ENCODE data around the gene MSI2.
A peak's percentile ranks its signal among the peaks of the same experiment; 100 is the strongest.

MSI2 gene

DNA sequence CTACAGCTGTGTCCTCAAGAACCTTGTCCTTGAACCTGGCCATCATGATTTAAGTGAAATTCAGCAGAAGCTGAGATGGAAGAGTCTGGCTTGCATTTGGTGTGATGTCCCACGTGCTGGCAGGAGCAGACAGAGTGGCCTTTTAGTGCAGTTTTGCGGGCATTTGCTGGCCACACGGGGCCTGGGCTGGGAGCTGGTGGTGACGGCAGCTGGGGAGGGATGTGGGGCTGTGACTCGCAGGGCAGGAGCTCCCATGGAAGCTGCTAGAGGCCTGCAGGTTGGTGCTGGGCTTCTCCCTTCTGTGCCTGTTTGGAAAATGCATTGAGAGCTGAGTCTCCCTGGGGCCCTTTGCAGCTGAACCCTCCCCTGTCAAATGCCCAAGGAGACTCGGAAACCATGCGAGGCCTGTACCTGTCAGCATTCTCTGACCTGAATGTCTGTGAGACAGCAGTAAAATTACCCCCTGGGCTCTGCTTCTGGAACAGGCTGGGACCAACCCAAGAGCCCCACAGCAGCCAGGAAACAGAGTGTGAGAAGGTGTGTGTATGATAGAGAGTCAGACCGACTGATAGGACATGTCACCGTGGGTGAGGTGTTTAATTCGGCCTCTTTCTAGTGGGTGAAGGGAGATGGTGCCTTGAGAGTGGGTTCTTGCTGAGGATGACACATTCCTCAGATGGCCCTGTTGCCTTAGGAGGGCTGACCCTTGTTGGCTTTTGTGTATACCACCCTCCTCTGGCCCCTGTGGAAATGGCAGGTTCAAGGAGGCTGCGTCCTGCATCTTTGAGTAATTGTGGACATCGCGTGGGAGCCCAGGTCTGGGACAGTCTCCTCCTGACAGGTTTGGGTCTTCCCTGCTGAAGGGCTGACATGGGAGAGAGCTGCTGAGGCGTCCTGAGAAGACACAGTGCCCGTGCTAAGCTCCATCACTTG is 145.5 kb downstream of the MSI2 start:
- DNase-seq, result no peak

DNA sequence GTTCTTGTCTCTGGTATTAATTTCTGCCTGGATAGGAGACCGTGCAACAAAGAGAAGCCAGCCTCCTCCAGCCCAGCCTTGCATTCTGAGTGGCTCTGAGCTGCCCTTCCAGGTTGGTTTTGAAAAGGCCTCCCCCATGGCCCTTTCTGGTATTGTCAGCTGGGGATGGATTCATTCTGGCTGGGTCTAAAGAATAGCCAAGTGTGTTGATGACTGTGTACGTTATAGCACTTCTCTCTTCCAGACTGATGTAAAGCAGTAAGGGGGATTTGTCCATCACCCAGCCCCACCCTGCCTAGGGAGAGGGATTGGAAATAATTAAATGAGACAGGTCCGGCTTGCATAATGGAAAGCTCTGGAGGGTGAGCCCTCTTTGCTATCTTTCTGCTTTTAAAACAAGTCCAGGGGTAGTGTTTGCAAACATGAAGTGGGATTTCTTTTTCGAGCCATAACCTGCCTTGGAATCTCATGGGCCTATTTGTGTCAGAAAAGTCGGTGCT is 146.4 kb downstream of the MSI2 start:
- no peak for DNase-seq

- no peak for DNase-seq
These were observed 146.9 kb downstream of the MSI2 start for GRCh38 chr17:57403236-57403635.

DNA sequence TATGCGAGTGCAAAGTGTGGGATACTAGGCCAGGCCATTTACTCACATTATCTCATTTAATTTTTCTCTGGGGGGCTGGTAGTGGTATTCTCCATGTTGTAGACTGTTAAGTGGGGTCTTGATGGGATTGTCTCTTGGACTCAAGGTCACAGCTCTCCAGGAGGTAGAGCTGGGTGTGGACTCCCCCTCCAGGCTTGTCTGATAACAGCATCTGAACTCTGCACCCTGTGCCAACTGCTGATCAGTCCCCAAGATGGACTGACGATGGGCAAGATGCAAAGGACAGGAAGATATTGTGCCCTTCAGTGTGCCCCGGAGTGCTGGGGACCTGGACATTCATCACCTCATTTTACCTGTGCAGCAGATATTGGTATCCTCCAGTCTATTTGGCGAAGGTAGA is 147.8 kb downstream of the MSI2 start:
- DNase-seq, result no peak

- DNase-seq, result no peak
These were observed 148.6 kb downstream of the MSI2 start for GRCh38 chr17:57404795-57405490.

DNA sequence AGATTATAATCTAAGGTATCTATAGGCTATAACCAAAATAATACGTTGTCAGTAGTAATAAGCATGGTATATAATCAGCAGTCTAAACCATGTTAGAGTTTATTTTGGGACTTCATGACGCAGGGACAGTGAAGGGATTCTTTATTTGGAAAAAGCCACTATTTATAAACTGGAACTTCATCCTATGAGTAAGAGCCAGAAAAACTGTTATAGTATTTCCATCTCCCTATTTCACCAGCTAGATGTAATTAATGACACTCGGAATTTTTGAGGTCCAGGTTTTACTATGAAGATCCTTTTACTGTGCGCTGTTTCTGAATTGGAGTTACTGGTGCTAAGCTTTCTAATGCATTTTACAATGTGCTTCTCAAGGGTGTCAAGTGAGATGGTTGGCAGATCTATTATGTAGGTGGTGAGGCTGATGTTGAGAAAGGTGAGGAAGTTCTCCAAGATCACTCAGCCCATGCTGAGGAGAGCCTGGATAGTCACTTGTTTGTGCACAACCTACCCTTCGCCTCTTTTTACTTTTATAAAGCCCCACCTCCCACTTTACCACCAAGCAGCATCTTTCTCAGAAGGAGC is 149.3 kb downstream of the MSI2 start:
- no peak for DNase-seq

GRCh38 chr17:57406131-57406980 is 150.0 kb downstream of the MSI2 start:
- no peak for DNase-seq

GRCh38 chr17:57406981-57407286 is 150.6 kb downstream of the MSI2 start:
- DNase-seq, result no peak

- DNase-seq, result no peak
These were observed 151.2 kb downstream of the MSI2 start for GRCh38 chr17:57407287-57408070.

DNA sequence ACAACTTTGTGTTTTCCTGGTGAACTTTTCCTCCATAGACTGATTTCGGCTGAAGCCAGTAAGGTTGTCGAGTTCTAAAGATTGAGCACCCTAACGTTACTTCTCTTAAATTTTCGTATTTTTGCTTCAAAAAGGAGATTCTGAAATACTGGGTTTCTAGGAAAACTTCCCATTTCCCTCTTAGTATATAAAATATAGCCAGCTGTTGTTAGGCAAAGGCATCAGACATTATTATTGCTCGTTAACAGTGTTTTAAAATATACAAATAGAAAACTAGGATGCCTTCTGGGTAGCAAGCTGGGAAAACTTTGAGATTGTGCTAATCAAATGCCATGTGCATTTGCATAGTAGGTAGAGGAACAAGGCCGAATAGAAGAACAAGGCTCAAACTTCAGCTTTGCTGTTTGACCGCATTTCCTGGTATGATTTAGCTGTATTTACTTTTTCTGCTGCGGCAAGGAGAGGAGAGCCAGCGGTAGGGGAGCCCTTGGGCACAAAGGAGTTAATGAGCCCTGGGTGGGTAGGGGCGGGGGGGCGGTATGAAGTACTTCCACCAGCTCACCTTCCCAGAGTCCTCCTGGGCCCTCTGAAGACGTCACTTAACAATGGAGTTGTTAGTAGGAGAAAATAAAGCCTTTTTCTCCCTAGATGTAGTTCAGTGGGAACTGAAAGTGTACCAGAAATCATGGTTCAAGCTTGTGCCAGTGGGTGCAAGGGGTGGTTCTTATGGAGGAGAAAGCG is 151.9 kb downstream of the MSI2 start:
- peak; percentile 15 for DNase-seq

DNA sequence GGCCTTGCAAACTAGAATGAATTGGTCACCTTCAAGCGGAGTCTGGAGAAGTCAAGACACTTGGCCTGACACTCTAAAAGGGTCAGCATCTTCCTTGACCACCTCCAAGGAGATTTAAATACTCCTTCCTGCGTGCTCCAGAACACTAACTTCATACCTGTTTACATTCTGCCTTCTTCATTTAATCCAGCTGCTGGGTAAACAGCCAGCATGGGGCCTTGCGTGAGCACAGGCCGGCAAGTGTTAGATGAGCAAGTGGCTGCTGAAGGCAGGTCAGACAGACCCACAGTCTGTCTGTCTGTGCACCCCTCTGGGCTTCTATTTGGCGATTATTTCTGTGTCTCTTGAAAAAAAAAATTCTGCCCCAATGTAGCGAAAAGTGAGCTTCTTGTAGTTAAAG is 153.8 kb downstream of the MSI2 start:
- DNase-seq, result no peak

GRCh38 chr17:57412520-57413096 is 156.3 kb downstream of the MSI2 start:
- no peak for DNase-seq

DNA sequence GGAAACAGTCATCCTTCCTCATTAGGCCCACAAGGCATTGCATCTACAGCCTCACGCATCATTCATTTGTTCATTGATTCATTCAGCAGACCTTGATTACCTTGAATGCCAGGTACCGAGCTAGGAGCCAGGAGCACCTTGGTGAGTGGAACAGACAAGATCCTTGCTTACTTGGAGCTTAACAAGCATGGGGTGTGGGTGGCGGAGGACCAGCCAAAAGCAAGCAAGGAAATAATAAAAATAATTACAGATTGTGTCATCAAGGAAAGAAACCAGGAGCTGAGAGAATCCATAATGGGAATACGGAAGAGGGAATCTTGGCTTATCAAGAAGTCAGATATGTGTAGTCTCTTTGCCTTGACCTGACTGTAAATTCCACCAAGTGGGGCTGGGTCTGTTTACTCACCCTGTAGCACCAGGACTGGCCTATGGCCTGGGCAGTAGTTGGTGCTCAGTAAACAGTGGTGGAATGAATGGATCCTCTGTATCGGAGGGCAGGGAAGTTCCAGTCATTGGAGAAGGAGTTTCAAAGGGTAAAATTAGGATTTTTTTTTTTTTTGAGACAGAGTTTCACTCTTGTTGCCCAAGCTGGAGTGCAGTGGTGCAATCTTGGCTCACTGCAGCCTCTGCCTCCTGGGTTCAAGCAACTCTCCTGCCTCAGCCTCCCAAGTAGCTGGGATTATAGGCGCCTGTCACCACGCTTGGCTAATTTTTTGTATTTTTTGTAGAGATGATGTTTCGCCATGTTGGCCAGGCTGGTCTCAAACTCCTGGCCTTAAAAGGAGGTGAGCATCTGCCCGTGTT is 157.7 kb downstream of the MSI2 start:
- no peak for DNase-seq

DNA sequence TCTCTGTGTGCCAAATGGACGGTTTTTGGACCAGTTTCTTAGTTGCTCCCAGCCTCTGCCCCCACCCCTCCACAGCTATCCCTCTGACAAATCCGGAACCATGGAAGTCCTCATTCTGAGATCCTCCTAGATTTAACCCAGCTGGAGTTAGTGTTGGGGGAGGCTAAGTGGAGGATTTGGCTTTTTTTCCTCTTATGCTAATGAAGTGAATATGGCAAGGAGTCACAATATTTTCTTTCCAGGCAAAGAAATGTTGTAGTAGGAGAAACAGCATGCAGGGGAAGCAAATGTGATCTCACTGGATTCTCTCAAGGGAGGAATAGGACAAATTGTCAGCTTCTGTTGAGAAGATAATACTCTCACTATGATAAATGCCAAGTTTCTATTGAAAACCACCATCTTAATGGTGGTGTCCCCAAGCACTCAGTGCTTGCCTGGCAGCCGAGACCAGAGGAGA is 159.5 kb downstream of the MSI2 start:
- no peak for DNase-seq

GRCh38 chr17:57416369-57416768 is 160.0 kb downstream of the MSI2 start:
- DNase-seq, result no peak

DNA sequence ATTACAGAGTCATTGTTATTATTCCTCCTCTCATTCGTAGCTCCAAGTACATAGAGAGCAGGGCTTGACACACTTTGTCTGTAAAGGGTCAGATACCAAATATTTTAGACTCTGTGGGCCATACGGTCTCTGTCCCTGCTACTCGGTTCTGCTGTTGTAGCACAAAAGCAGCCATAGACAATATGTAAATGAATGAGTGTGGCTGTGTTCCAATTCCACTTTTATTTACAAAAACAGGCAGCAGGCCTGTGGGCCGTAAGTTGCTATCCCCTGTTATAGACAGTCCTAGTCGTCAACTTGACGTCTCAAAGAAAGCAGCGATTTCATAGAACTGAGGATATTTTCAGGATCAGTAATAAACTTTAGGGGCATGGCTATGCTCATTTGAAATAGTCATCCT is 161.6 kb downstream of the MSI2 start:
- no peak for DNase-seq

DNA sequence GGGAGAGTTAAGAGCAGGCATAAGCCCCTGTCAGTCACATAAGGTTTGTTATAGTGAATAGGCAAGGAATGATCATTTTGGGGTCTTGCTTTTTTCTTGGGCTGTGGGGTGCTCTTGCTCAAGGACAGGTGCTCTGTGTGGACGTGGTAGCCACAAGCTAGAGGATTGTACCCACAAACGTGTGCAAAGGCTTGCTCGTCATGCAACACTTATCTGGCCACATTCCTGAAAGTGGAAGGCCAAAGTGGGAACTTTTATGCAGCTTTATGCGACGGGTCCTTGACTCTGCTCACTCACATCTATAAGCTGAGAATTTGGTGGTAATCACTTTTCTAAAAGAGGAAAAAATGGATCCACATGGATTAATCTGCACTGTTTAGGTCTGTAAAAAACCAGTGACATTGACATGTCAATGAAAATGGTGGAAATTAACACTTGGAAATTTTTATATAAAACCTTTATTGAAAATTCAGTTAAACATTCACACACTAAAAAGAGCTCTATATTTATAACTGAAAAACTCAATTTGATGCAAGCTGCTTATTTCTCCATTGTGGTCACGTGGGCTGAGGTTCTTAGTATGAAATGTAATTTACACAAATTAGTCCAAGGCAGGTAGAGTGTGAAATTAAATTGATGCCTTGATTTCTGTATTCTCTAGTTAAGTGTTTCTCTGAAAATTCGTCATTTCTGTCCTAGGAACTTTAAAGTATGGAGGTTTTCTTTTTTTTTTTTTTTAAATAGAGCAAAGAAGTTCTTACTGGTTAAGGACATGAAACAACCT is 162.3 kb downstream of the MSI2 start:
- DNase-seq, result no peak

- no peak for DNase-seq
These were observed 163.7 kb downstream of the MSI2 start for GRCh38 chr17:57419940-57420550.

Data from CD4-positive, alpha-beta T cell treated with Interleukin-10 for 1 hour (primary cell).